HepG2 (cell line): ENCODE results near the gene ITGB2. TPM values are rescaled to one million over a fixed set of nuclear protein-coding genes. Genes with fewer than 3 reads are reported as not detected.

Experiments used
- CAMTA2 ChIP-seq: sonication (generic); formaldehyde crosslinking; IDR thresholded peaks from 2 replicates; pipeline ENCODE4 v1.4.0; 2020; ENCODE audit warnings: mild to moderate bottlenecking, missing genetic modification reagents, borderline replicate concordance
- CBX5 ChIP-seq: sonication (generic); formaldehyde crosslinking; IDR thresholded peaks from 2 replicates; pipeline ENCODE4 v1.4.0; 2020; ENCODE audit warnings: missing genetic modification reagents, borderline replicate concordance
- FOXC1 ChIP-seq: sonication (generic); formaldehyde crosslinking; IDR thresholded peaks from 2 replicates; pipeline ENCODE4 v1.8.0; 2022; ENCODE audit warnings: mild to moderate bottlenecking, missing genetic modification reagents, borderline replicate concordance
- GATAD2A ChIP-seq: IDR thresholded peaks from 2 replicates; pipeline ENCODE4 v1.6.1; 2016
- MAF1 ChIP-seq: sonication (generic); formaldehyde crosslinking; IDR thresholded peaks from 2 replicates; pipeline ENCODE4 v1.5.0; 2020; ENCODE audit warnings: missing genetic modification reagents, borderline replicate concordance
- NKX3-1 ChIP-seq: sonication (generic); formaldehyde crosslinking; IDR thresholded peaks from 2 replicates; pipeline ENCODE4 v1.5.0; 2020; ENCODE audit warnings: missing genetic modification reagents
- PHF21A ChIP-seq: sonication (generic); formaldehyde crosslinking; IDR thresholded peaks from 2 replicates; pipeline ENCODE4 v1.5.0; 2020; ENCODE audit warnings: mild to moderate bottlenecking, missing genetic modification reagents
- PHF5A ChIP-seq: IDR thresholded peaks from one replicate; pipeline ENCODE4 v1.6.1; 2018; ENCODE audit warnings: low read depth, missing genetic modification reagents; ENCODE audit not compliant: unreplicated experiment
- RFX3 ChIP-seq: IDR thresholded peaks from 2 replicates; pipeline ENCODE4 v1.6.1; 2016; ENCODE audit warnings: missing biosample characterization, missing genetic modification reagents
- SNAI1 ChIP-seq: sonication (generic); formaldehyde crosslinking; IDR thresholded peaks from 2 replicates; pipeline ENCODE4 v1.5.0; 2020; ENCODE audit warnings: mild to moderate bottlenecking, missing genetic modification reagents, borderline replicate concordance
- SNAPC2 ChIP-seq: sonication (generic); formaldehyde crosslinking; IDR thresholded peaks from 2 replicates; pipeline ENCODE4 v1.8.1; 2022; ENCODE audit warnings: mild to moderate bottlenecking, missing genetic modification reagents
- TRIM24 ChIP-seq: sonication (generic); formaldehyde crosslinking; IDR thresholded peaks from 2 replicates; pipeline ENCODE4 v1.8.0; 2022; ENCODE audit warnings: mild to moderate bottlenecking, missing genetic modification reagents
- ZBTB8A ChIP-seq: sonication (generic); formaldehyde crosslinking; IDR thresholded peaks from 2 replicates; pipeline ENCODE4 v1.4.0; 2020; ENCODE audit warnings: mild to moderate bottlenecking, low read depth, missing genetic modification reagents, borderline replicate concordance
- ZFP1 ChIP-seq: IDR thresholded peaks from 2 replicates; pipeline ENCODE4 v1.6.1; 2016
- ZNF143 ChIP-seq: sonication (generic); formaldehyde crosslinking; IDR thresholded peaks from 2 replicates; pipeline ENCODE4 v1.4.0; 2020; ENCODE audit warnings: missing genetic modification reagents
- ZNF460 ChIP-seq: sonication (generic); formaldehyde crosslinking; IDR thresholded peaks from 2 replicates; pipeline ENCODE4 v1.5.1; 2020; ENCODE audit warnings: missing genetic modification reagents, mild to moderate bottlenecking, borderline replicate concordance
- ZNF614 ChIP-seq: IDR thresholded peaks from 2 replicates; pipeline ENCODE4 v1.6.1; 2018; ENCODE audit warnings: missing biosample characterization, missing genetic modification reagents, inconsistent platforms, borderline replicate concordance
- ZNF766 ChIP-seq: sonication (generic); formaldehyde crosslinking; IDR thresholded peaks from 2 replicates; pipeline ENCODE4 v1.5.0; 2020; ENCODE audit warnings: missing genetic modification reagents, borderline replicate concordance
- ZNF891 ChIP-seq: sonication (generic); formaldehyde crosslinking; IDR thresholded peaks from 2 replicates; pipeline ENCODE4 v1.5.0; 2020; ENCODE audit warnings: mild to moderate bottlenecking, missing genetic modification reagents
- ZSCAN20 ChIP-seq: sonication (generic); formaldehyde crosslinking; IDR thresholded peaks from 2 replicates; pipeline ENCODE4 v1.4.0; 2020; ENCODE audit warnings: missing genetic modification reagents, mild to moderate bottlenecking, borderline replicate concordance
- polyA plus RNA-seq, 8 experiments: library from polyadenylated mRNA; depleted of rRNA in 3 of 8; stranded (reverse) in 7 of 8; unstranded in 1 of 8; fragments of >200 nt; fragmentation: Illumina TruSeq in 4 of 8; extraction: Trizol in 4 of 8; gene quantifications; 2 replicates each; pipeline versions ENCODE4 v1.2.1 to v1.2.3, GENCODE V29; 2011 to 2016; ENCODE audit warnings: low read depth in 4 of 8, missing spikeins in 1 of 8, mixed read lengths in 1 of 8; ENCODE audit not compliant: insufficient read depth in 1 of 8
- total RNA-seq, 5 experiments: library from RNA; depleted of rRNA; stranded (reverse); fragments of >200 nt; fragmentation: Illumina TruSeq; extraction: Trizol; gene quantifications; 2 replicates each; pipeline ENCODE4 v1.2.3, GENCODE V29; 2016; ENCODE audit warnings: low read depth in 1 of 5
- TF ChIP-seq, protein P1 (sequence below): sonication (generic); formaldehyde crosslinking; IDR thresholded peaks from 2 replicates; pipeline ENCODE4 v1.5.1; 2020; ENCODE audit warnings: mild to moderate bottlenecking, missing genetic modification reagents, borderline replicate concordance
- TF ChIP-seq, protein P2 (sequence below): sonication (generic); formaldehyde crosslinking; IDR thresholded peaks from one replicate; pipeline ENCODE4 v1.5.1; 2020; ENCODE audit warnings: mild to moderate bottlenecking, missing genetic modification reagents; ENCODE audit errors: not compliant biosample characterization

Gene ITGB2
- total and polyA plus RNA-seq, 2 of the 13 experiments (the other 11 are each of a cell fraction or from before 2014, with no cell fraction given) = 4.2 to 18.0 TPM

DNA sequence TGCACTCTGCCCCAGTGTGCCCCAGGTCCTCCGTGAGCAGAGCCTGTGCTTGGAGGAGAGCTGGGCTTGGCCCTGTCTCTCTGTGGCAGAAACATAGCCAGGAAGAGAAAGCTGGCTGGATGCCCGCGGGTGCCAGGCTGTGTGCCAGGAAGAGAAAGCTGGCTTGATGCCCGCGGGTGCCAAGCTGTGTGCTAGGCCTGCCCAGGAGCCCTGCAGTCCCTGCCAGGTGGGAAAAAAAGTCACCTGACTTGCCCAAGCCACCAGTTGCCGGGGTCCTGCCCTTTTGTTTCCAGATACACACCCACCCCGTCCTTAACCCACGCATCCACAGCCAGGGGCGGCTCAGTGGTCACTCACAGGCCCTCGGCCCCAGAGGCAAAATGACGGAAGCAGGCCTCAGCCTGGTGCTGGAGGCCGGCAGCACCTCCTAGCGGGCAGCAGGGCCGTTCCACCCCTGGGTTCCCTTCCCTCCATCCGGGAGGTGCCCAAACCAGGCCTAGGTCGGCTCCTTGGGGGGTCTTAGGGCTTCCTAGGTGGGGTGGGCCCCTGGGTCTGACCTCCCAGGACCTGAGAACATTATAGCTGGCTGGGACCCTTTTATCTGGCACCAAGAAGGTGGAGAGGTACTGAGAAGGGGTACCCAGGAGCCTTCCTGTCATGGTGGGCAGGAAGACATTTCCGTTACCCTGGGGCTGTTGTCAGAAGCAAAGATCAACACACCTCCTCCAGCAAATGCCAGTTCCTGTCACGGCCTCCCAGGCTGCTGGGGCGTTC lies 9.1 kb downstream of the ITGB2 start (continued):
- TF ChIP-seq, protein P1, sequence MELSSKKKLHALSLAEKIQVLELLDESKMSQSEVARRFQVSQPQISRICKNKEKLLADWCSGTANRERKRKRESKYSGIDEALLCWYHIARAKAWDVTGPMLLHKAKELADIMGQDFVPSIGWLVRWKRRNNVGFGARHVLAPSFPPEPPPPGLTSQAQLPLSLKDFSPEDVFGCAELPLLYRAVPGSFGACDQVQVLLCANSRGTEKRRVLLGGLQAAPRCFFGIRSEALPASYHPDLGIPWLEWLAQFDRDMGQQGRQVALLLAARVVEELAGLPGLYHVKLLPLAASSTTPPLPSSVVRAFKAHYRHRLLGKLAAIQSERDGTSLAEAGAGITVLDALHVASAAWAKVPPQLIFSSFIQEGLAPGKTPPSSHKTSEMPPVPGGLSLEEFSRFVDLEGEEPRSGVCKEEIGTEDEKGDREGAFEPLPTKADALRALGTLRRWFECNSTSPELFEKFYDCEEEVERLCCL = no peak
- TF ChIP-seq FOXC1 (0 out of 2 replicates have a peak, but pooled peaks have one; percentile 20), NKX3-1 (CRISPR knock-in tag) (no peak), ZFP1 (CRISPR knock-in tag) (no peak), ZNF460 (no peak), ZNF614 (CRISPR knock-in tag) (0 out of 2 replicates have a peak, but pooled peaks have one; percentile 15), CAMTA2 (CRISPR knock-in tag) (no peak), CBX5 (CRISPR knock-in tag) (no peak), ZSCAN20 (CRISPR knock-in tag) (no peak), ZNF143 (no peak), ZNF891 (no peak), ZNF766 (CRISPR knock-in tag) (no peak), ZBTB8A (no peak), MAF1 (CRISPR knock-in tag) (no peak), PHF5A (CRISPR knock-in tag) (no peak), SNAI1 (CRISPR knock-in tag) (no peak), GATAD2A (CRISPR knock-in tag) (peak; percentile 45), PHF21A (CRISPR knock-in tag) (peak; percentile 55; the same call in 1 of the 2 replicates), SNAPC2 (CRISPR knock-in tag) (peak; percentile 47; the same call in 1 of the 2 replicates), TRIM24 (no peak), RFX3 (CRISPR knock-in tag) (no peak)
- TF ChIP-seq, protein P2, sequence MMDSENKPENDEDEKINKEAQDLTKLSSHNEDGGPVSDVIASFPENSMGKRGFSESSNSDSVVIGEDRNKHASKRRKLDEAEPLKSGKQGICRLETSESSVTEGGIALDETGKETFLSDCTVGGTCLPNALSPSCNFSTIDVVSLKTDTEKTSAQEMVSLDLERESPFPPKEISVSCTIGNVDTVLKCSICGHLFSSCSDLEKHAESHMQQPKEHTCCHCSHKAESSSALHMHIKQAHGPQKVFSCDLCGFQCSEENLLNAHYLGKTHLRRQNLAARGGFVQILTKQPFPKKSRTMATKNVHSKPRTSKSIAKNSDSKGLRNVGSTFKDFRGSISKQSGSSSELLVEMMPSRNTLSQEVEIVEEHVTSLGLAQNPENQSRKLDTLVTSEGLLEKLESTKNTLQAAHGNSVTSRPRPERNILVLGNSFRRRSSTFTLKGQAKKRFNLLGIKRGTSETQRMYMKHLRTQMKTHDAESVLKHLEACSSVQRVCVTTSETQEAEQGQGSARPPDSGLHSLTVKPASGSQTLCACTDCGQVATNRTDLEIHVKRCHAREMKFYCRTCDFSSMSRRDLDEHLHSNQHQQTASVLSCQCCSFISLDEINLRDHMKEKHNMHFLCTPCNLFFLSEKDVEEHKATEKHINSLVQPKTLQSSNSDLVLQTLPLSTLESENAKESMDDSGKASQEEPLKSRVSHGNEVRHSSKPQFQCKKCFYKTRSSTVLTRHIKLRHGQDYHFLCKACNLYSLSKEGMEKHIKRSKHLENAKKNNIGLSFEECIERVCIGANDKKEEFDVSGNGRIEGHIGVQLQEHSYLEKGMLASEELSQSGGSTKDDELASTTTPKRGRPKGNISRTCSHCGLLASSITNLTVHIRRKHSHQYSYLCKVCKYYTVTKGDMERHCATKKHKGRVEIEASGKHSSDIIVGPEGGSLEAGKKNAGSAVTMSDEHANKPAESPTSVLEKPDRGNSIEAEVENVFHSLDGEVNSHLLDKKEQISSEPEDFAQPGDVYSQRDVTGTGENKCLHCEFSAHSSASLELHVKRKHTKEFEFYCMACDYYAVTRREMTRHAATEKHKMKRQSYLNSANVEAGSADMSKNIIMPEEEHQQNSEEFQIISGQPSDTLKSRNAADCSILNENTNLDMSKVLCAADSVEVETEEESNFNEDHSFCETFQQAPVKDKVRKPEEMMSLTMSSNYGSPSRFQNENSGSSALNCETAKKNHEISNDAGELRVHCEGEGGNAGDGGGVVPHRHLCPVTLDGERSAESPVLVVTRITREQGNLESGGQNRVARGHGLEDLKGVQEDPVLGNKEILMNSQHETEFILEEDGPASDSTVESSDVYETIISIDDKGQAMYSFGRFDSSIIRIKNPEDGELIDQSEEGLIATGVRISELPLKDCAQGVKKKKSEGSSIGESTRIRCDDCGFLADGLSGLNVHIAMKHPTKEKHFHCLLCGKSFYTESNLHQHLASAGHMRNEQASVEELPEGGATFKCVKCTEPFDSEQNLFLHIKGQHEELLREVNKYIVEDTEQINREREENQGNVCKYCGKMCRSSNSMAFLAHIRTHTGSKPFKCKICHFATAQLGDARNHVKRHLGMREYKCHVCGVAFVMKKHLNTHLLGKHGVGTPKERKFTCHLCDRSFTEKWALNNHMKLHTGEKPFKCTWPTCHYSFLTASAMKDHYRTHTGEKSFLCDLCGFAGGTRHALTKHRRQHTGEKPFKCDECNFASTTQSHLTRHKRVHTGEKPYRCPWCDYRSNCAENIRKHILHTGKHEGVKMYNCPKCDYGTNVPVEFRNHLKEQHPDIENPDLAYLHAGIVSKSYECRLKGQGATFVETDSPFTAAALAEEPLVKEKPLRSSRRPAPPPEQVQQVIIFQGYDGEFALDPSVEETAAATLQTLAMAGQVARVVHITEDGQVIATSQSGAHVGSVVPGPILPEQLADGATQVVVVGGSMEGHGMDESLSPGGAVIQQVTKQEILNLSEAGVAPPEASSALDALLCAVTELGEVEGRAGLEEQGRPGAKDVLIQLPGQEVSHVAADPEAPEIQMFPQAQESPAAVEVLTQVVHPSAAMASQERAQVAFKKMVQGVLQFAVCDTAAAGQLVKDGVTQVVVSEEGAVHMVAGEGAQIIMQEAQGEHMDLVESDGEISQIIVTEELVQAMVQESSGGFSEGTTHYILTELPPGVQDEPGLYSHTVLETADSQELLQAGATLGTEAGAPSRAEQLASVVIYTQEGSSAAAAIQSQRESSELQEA (CRISPR knock-in tag) = no peak
